ENCODE measurements around the gene TRIM45.

TRIM45 gene

DNA sequence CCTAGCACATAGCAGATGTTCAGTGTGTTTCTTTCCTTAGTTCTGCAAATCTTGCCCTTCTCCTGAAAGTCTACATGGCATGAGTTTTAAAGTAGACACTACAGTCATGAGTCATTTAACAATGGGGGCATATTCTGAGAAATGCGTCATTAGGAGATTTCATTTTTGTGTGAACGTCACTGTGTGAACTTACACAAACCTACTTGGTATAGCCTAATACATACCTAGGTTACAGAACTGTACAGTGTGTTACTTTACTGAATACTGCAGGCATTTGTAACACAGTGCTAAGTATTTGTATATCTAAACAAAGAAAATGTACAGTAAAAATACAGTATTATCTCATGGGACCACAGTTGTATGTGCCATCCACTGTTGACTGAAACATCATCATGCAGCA, 51.4 kb downstream of the TRIM45 start:
- H3K27me3 ChIP-seq (ENCODE audit: control insufficient read depth, insufficient read depth, low read length), result no peaks in the 10 kb centered on the region
- H3K27ac ChIP-seq (ENCODE audit: low read length), result no peak overlapping the region
- no peaks in the 10 kb centered on the region for H3K4me1 ChIP-seq (ENCODE audit: control insufficient read depth, low read depth, low read length)
- H3K36me3 ChIP-seq (ENCODE audit: control insufficient read depth, low read depth, low read length), result peaks cover 48% of the 10 kb centered on the region
- H3K9ac ChIP-seq (ENCODE audit: low read length), result no peak overlapping the region
- H3K4me3 ChIP-seq (ENCODE audit: low read length), result no peak overlapping the region
- no peaks in the 10 kb centered on the region for H3K9me3 ChIP-seq (ENCODE audit: control insufficient read depth, low read depth, low read length)

DNA sequence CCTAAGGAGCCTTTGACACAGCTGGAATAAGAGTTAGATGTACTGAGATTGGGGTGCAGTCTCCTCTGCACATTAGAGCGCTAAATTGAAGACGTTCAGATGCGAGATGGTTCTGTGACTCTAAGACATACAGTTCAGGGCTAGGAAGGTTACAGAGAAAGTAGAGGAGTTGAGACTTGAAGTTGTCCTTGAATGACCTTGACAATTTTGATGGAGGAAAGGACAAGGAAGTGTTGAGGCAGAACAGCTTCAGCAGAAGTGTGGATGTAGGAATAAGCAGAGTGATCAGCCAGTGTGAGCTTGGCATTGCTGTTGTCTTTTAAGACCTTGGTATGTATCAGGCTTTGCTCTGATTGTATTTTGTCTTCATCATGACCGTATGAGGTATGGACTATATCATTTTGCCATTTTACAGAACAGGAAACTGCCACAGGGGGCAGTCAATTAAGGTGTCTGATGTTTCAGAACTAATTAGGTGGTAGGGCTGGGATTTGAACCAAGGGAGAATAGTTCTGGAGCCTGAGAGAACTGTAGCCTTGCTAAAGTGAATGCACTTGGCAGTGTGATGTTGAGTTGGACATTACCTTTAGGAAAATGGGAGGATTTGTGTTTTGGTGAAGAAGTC, 52.2 kb downstream of the TRIM45 start:
- Histone ChIP-seq H3K4me1 (ENCODE audit: control insufficient read depth, low read depth, low read length) (no peaks in the 10 kb centered on the region), H3K4me3 (ENCODE audit: low read length) (no peak overlapping the region), H3K9ac (ENCODE audit: low read length) (no peak overlapping the region), H3K36me3 (ENCODE audit: control insufficient read depth, low read depth, low read length) (peaks cover 44% of the 10 kb centered on the region), H3K27ac (ENCODE audit: low read length) (no peak overlapping the region), H3K27me3 (ENCODE audit: control insufficient read depth, insufficient read depth, low read length) (no peaks in the 10 kb centered on the region), H3K9me3 (ENCODE audit: control insufficient read depth, low read depth, low read length) (no peaks in the 10 kb centered on the region)

DNA sequence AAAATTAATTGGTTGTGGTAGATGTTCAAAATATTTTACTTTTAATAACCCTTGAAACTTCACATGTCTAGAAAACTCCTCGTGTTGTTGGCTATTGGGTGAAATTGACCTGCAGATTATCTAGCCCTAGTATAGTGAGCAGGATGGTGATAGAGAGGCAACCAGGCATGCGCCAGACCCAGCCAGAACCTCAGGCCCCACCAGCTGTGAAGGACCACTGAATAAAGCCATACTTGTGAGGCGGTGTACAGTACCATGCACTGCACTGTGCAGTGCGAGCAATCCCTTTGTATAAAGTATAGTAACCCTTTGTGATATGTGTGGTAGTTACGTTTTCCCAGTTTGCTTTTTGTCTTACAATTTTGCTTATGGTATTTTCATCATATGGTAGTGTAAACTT, 53.0 kb downstream of the TRIM45 start:
- no peak overlapping the region for H3K4me3 ChIP-seq (ENCODE audit: low read length)
- H3K27me3 ChIP-seq (ENCODE audit: control insufficient read depth, insufficient read depth, low read length), result no peaks in the 10 kb centered on the region
- no peaks in the 10 kb centered on the region for H3K4me1 ChIP-seq (ENCODE audit: control insufficient read depth, low read depth, low read length)
- H3K9ac ChIP-seq (ENCODE audit: low read length), result no peak overlapping the region
- peaks cover 42% of the 10 kb centered on the region for H3K36me3 ChIP-seq (ENCODE audit: control insufficient read depth, low read depth, low read length)
- no peaks in the 10 kb centered on the region for H3K9me3 ChIP-seq (ENCODE audit: control insufficient read depth, low read depth, low read length)
- no peak overlapping the region for H3K27ac ChIP-seq (ENCODE audit: low read length)

- Histone ChIP-seq H3K36me3 (ENCODE audit: control insufficient read depth, low read depth, low read length) (peaks cover 45% of the 10 kb centered on the region), H3K9ac (ENCODE audit: low read length) (no peak overlapping the region)
Measured at GRCh38 chr1:117067533-117068370, 53.8 kb downstream of the TRIM45 start.

GRCh38 chr1:117066367-117066766, 55.2 kb downstream of the TRIM45 start:
- Histone ChIP-seq H3K9me3 (ENCODE audit: control insufficient read depth, low read depth, low read length) (no peaks in the 10 kb centered on the region), H3K4me3 (ENCODE audit: low read length) (no peak overlapping the region), H3K4me1 (ENCODE audit: control insufficient read depth, low read depth, low read length) (no peaks in the 10 kb centered on the region), H3K27ac (ENCODE audit: low read length) (no peak overlapping the region), H3K9ac (ENCODE audit: low read length) (no peak overlapping the region), H3K36me3 (ENCODE audit: control insufficient read depth, low read depth, low read length) (peaks cover 52% of the 10 kb centered on the region), H3K27me3 (ENCODE audit: control insufficient read depth, insufficient read depth, low read length) (no peaks in the 10 kb centered on the region)

More at GRCh38 chr1:117067533-117068370, 53.8 kb downstream of the TRIM45 start:
- H3K27me3 ChIP-seq (ENCODE audit: control insufficient read depth, insufficient read depth, low read length), result no peaks in the 10 kb centered on the region
- H3K9me3 ChIP-seq (ENCODE audit: control insufficient read depth, low read depth, low read length), result no peaks in the 10 kb centered on the region
- no peak overlapping the region for H3K4me3 ChIP-seq (ENCODE audit: low read length)
- no peak overlapping the region for H3K27ac ChIP-seq (ENCODE audit: low read length)
- no peaks in the 10 kb centered on the region for H3K4me1 ChIP-seq (ENCODE audit: control insufficient read depth, low read depth, low read length)

DNA sequence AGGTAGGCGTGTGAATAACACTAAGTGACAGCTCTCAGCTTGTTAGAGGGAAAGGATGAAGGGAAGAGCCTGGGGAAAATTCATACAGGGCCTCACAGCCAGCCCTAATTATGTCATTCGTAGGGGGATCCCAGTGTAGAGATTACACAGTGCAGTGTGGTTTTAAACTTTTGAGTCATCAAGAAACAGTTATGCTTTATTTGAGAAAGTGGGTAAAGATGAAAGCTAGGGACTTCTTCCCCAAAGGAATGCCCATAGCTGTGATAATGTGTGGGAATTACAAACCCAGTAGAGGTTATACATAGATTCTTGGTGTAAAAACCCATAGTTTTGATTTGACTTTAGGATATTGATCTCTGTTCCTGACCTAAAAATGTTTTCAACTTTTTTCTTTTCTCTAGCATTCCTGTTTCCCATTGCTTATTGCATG, 59.5 kb downstream of the TRIM45 start:
- peaks cover 10% of the 10 kb centered on the region for H3K4me1 ChIP-seq (ENCODE audit: control insufficient read depth, low read depth, low read length)
- no peak overlapping the region for H3K4me3 ChIP-seq (ENCODE audit: low read length)
- H3K27ac ChIP-seq (ENCODE audit: low read length), result no peak overlapping the region
- H3K9ac ChIP-seq (ENCODE audit: low read length), result no peak overlapping the region
- H3K36me3 ChIP-seq (ENCODE audit: control insufficient read depth, low read depth, low read length), result peaks cover 35% of the 10 kb centered on the region
- no peaks in the 10 kb centered on the region for H3K27me3 ChIP-seq (ENCODE audit: control insufficient read depth, insufficient read depth, low read length)
- no peaks in the 10 kb centered on the region for H3K9me3 ChIP-seq (ENCODE audit: control insufficient read depth, low read depth, low read length)
